Astrocyte of the spinal cord (primary cell): Measurements from ENCODE around the gene EZR.
"Not testable (repeated sequence)": the region's sequence is repeated elsewhere in the genome, so short reads cannot be mapped to it uniquely, and the experiment has no call there.

ENCODE experiments used
- DNase-seq: peaks from one replicate; pipeline ENCODE4 v3.0.0; 2011; ENCODE audit warnings: low read depth, low spot score
- H3K4me3 ChIP-seq: 2 replicates; pipeline ENCODE4 v1.5.1; 2011; ENCODE audit warnings: low read depth, mild to moderate bottlenecking, low read length, moderate library complexity
- in situ Hi-C: cut with HindIII; loops from 2 replicates; pipeline ENCODE4 v1.10.0; 2017; ENCODE audit warnings: low sequenced_read_pairs
- TF ChIP-seq, protein P1 (sequence below): IDR thresholded peaks from 2 replicates; pipeline ENCODE4 v1.5.1; 2012; ENCODE audit warnings: low read depth, mild to moderate bottlenecking, low read length, inconsistent platforms

Gene EZR

GRCh38 chr6:158795516-158795915, 23.7 kb downstream of the EZR start:
- H3K4me3 ChIP-seq, result no peak overlapping the region
- in situ Hi-C loops, result no loop called here
- TF ChIP-seq, protein P1, sequence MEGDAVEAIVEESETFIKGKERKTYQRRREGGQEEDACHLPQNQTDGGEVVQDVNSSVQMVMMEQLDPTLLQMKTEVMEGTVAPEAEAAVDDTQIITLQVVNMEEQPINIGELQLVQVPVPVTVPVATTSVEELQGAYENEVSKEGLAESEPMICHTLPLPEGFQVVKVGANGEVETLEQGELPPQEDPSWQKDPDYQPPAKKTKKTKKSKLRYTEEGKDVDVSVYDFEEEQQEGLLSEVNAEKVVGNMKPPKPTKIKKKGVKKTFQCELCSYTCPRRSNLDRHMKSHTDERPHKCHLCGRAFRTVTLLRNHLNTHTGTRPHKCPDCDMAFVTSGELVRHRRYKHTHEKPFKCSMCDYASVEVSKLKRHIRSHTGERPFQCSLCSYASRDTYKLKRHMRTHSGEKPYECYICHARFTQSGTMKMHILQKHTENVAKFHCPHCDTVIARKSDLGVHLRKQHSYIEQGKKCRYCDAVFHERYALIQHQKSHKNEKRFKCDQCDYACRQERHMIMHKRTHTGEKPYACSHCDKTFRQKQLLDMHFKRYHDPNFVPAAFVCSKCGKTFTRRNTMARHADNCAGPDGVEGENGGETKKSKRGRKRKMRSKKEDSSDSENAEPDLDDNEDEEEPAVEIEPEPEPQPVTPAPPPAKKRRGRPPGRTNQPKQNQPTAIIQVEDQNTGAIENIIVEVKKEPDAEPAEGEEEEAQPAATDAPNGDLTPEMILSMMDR, result no peak
- no peak for DNase-seq

GRCh38 chr6:158793432-158793831, 25.7 kb downstream of the EZR start:
- in situ Hi-C loops, result no loop called here
- H3K4me3 ChIP-seq, result no peak overlapping the region
- TF ChIP-seq, protein P1, result peak; percentile 51
- DNase-seq, result peak; percentile 50

DNA sequence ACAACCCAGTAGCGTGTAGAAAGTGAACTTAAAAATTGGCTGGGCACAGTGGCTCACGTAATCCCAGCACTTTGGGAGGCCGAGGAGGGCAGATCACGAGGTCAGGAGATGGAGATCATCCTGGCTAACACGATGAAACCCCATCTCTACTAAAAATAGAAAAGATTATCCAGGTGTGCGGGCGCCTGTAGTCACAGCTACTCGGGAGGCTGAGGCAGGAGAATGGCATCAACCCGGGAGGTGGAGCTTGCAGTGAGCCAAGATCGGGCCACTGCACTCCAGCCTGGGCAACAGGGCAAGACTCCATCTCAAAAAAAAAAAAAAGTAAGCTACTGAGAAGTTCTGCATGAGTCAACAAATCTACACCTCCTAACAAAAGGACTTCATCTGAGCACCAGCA, 26.7 kb downstream of the EZR start:
- in situ Hi-C loops, DNase-seq, H3K4me3 ChIP-seq: not testable (repeated sequence)

DNA sequence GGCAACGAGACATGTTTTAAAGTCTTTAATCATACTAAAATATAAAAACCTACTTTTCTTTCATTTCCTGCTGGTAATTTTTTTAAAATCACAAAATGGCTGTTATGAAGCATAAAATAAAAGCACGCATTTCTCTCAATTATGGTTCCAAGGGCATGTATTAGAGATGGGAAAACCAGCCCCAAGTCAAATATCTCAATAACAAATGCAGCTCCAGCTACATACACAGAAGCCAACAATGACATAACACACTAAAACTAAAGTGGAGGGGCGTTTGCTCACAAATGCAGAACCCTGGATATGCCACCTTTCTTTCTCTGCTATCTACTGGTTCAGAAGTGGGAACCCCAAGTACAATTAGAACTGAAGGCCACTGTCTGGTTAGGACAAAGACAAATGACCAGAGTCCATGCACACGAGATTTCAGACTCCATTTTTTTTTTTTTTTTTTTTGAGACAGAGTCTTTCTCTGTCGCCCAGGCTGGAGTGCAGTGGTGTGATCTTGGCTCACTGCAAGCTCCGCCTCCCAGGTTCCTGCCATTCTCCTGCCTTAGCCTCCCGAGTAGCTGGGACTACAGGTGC, 27.8 kb downstream of the EZR start:
- no peak overlapping the region for H3K4me3 ChIP-seq
- no peak for DNase-seq
- TF ChIP-seq, protein P1, result no peak
- in situ Hi-C loops, result no loop called here

GRCh38 chr6:158789115-158789917, 29.9 kb downstream of the EZR start:
- no peak overlapping the region for H3K4me3 ChIP-seq
- no peak for DNase-seq
- in situ Hi-C loops, result no loop called here
- TF ChIP-seq, protein P1, result no peak

DNA sequence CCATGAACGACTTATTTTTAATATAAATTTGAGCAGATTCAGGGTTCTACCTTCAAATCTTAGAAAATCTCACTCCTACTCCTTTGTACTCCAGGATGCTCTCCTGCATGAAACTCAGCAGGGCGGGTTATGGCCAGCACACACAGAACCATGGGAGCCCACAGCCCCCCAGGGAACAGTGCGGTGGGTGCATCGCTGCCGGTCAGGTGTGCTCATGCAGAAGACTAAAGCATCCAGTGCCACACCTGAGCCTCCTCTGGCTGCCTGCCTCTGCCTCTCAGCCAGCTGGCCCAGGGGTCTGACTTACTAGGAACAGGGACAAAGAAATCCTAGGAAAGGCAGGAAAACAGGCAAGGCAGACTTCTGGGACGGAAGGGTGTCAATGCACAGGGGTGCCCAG, 31.8 kb downstream of the EZR start:
- TF ChIP-seq, protein P1, result no peak
- in situ Hi-C loops, result no loop called here
- H3K4me3 ChIP-seq, result no peak overlapping the region
- no peak for DNase-seq

DNA sequence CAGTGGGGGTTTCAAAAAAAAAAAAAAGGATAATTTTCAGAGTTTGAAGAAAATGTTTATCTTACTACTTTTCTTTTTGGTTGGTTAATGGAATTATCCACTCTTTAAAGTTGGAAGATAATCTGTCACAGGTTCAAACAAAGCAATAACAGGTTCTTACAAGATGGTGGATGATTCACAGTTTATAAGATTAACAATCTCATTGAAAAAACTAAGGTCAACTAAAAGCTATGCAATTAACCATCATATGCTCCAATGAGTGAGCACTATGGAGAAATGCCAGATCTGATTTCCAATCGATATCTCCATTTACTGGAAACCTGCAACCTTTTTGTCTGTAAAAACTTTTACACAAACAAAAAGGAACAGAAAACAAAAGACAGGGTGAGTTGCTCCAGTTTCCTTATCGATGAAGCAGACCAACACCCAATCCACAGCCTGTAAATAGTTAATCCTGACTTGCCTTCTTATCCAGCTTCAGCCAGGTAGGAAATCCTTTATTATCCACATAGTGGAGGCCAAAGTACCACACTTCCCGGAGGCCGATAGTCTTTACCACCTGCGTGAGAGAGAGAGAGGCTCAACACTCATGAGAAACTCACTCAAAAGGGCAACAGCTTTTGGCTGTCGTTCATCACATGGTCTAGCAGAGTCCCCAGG, 32.4 kb downstream of the EZR start:
- TF ChIP-seq, protein P1, result no peak

More for the DNA sequence above, 32.4 kb downstream of the EZR start:
- in situ Hi-C loops, result no loop called here
- no peak for DNase-seq
- no peak overlapping the region for H3K4me3 ChIP-seq
